ENCODE measurements around the gene OXER1.

- TF ChIP-seq HCFC1 (IDR thresholded peaks at IDR 0.05; ENCODE audit: low read depth, low read length) = no peak
- no peak for TF ChIP-seq HDAC6 (IDR thresholded peaks at IDR 0.05; ENCODE audit: low read depth, low read length)
- TF ChIP-seq THRA (CRISPR knock-in tag; IDR thresholded peaks at IDR 0.05; ENCODE audit: borderline replicate concordance) = no peak
- TF ChIP-seq HNRNPH1 (optimal IDR thresholded peaks at IDR 0.05; ENCODE audit: low read depth, low read length) = no peak
Observed at GRCh38 chr2:42804891-42805290, 41.0 kb upstream of the OXER1 start.
